ENCODE results near the gene RBM38.

RBM38 gene

DNA sequence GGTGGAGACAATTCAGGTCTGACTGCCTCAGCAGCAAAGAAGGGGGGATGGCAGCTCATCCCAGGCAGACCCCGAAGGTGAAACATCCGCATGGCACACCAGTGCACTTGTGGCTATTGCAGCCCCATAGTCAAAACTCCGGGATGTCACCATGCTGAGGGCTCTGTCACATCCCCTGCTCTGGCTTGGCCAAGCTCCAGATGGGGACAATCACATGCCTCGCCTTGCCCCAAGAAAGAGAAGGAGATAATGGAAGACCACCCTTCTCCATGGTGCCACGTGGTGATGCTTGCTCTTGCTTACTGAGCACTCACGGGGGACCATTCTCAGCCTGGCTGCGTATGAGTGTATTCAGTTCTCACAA lies 60.2 kb downstream of the RBM38 start:
- no peak for DNase-seq (ENCODE audit: low spot score)

- DNase-seq (ENCODE audit: low spot score) = no peak
Measured at GRCh38 chr20:57451795-57452661, 60.8 kb downstream of the RBM38 start.

- DNase-seq (ENCODE audit: low spot score) = no peak
Measured at GRCh38 chr20:57455386-57455785, 64.2 kb downstream of the RBM38 start.

GRCh38 chr20:57456116-57456515 lies 64.9 kb downstream of the RBM38 start:
- DNase-seq (ENCODE audit: low spot score) = no peak

GRCh38 chr20:57457243-57458095 lies 66.3 kb downstream of the RBM38 start:
- DNase-seq (ENCODE audit: low spot score) = no peak

GRCh38 chr20:57458400-57459160 lies 67.4 kb downstream of the RBM38 start:
- no peak for DNase-seq (ENCODE audit: low spot score)
